ENCODE data around the gene TRPV4. TPM values are rescaled to one million over a fixed set of nuclear protein-coding genes. Genes with fewer than 3 reads are reported as not detected.

TRPV4 gene
- total and polyA plus RNA-seq, 7 donors = 0.03 to 0.11 (median 0.07) TPM; not detected in 1

DNA sequence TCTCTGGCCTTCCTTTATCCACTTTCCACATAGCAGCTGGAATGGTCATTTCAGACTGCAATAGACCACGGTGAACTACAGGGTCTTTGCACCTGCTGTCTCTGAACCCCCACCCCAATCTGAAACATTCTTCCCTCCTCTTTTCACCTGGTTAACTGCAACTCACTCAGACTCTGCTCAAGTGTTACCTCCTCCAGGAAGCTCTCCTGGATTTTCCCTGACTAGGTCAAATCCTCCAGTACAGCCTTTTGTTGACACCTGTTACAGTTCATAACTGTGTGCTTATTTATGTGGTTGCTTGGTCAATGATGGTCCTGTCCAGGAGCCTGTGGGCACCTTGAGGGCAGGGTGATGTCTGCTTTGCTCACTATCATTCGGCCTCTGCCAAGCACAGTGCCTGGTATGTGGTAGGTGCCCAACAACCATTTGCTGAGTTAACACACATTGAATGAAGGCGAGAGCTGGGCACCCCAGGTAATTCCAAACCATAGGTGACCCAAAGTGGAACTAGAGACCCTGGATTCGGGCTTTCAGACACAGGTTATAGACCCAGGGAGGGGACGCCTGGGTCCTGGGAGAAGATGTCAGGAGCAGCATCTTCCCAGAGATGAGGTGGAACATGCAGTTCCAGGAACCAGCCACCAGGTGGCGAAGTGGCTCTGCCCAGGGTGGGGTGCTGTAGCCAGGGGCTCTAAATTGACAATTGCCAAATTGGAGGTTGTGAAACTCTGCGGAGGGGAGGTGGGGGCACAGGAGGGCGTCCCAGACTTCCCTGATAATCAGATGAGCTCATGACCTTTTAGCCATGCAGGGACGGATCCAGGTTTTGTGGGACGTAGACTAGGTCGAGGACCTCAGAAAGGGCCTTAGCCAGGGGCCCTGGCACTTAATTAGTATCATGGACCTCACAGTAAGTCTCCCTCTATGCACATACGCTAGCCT lies 28.1 kb downstream of the TRPV4 start:
- peak; percentile 68 to 81 for DNase-seq
- H3K4me1 ChIP-seq = no peaks in the 10 kb centered on the region
- WGBS, 3 donors = 33 to 40% (median 34%) methylated on average over 12 of the region's 12 CpGs
- ATAC-seq = peak; percentile 83 to 94 (median 88)
- H3K4me3 ChIP-seq = no peak overlapping the region
- H3K27ac ChIP-seq = no peak overlapping the region
- intact Hi-C loops (cut with DNase I) = loop anchor here (1.0 to 2.0 kb wide), 3 partner anchors 40 to 75 kb away; partner anchors contain the start of gene GLTP (in 2 of the 2)
- H3K36me3 ChIP-seq (ENCODE audit: insufficient read depth in 1 of 2, low read depth in 1 of 2) = no peaks in the 10 kb centered on the region
- no peaks in the 10 kb centered on the region for H3K9me3 ChIP-seq
- H3K27me3 ChIP-seq (ENCODE audit: insufficient read depth in 3 of 3, low read length in 2 of 3) = no peaks in the 10 kb centered on the region
- TF ChIP-seq, protein P1, sequence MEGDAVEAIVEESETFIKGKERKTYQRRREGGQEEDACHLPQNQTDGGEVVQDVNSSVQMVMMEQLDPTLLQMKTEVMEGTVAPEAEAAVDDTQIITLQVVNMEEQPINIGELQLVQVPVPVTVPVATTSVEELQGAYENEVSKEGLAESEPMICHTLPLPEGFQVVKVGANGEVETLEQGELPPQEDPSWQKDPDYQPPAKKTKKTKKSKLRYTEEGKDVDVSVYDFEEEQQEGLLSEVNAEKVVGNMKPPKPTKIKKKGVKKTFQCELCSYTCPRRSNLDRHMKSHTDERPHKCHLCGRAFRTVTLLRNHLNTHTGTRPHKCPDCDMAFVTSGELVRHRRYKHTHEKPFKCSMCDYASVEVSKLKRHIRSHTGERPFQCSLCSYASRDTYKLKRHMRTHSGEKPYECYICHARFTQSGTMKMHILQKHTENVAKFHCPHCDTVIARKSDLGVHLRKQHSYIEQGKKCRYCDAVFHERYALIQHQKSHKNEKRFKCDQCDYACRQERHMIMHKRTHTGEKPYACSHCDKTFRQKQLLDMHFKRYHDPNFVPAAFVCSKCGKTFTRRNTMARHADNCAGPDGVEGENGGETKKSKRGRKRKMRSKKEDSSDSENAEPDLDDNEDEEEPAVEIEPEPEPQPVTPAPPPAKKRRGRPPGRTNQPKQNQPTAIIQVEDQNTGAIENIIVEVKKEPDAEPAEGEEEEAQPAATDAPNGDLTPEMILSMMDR (IDR thresholded peaks at IDR 0.05) = peak; percentile 98

GRCh38 chr12:109803678-109804077 lies 29.5 kb downstream of the TRPV4 start:
- intact Hi-C loops (cut with DNase I) = loop anchor here (1.0 to 2.0 kb wide), 2 partner anchors 41 to 77 kb away; partner anchors contain the start of gene GLTP (in 1 of the 2)
- TF ChIP-seq, protein P1 (IDR thresholded peaks at IDR 0.05) = no peak
- Histone ChIP-seq H3K9me3 (no peaks in the 10 kb centered on the region), H3K27me3 (ENCODE audit: insufficient read depth in 3 of 3, low read length in 2 of 3) (no peaks in the 10 kb centered on the region), H3K27ac (no peak overlapping the region), H3K36me3 (ENCODE audit: insufficient read depth in 1 of 2, low read depth in 1 of 2) (no peaks in the 10 kb centered on the region), H3K4me3 (no peak overlapping the region), H3K4me1 (no peaks in the 10 kb centered on the region)
- ATAC-seq (no peak), DNase-seq (no peak)
- 82 to 93% (median 93%) methylated on average over 3 of the region's 3 CpGs for WGBS, 3 donors

DNA sequence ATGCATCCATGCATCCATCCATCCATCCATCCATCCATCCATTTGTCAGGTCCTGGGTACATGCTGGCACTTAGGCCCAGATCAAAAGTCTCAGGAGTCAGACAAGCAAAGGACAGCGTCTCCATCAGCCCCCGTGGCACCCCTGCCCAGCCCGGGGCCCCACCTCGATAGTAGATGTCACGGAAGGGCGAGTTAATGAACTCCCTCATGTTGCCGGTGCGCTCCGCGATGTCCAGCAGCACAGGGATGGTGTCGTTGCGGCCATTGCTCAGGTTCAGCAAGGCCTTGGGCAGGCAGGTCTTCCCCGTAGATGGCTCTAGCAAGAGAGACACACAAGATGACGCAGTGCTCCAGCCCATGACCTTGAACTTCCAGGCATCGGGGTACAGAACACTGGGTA lies 30.4 kb downstream of the TRPV4 start:
- no peak for ATAC-seq
- H3K36me3 ChIP-seq (ENCODE audit: insufficient read depth in 1 of 2, low read depth in 1 of 2) = no peaks in the 10 kb centered on the region
- TF ChIP-seq, protein P1 (IDR thresholded peaks at IDR 0.05) = no peak
- intact Hi-C loops (cut with DNase I) = no loop called here
- 92 to 94% (median 92%) methylated on average over 15 of the region's 15 CpGs for WGBS, 3 donors
- no peak overlapping the region for H3K27ac ChIP-seq
- H3K4me1 ChIP-seq = no peaks in the 10 kb centered on the region
- H3K9me3 ChIP-seq = no peaks in the 10 kb centered on the region
- no peak for DNase-seq
- no peaks in the 10 kb centered on the region for H3K27me3 ChIP-seq (ENCODE audit: insufficient read depth in 3 of 3, low read length in 2 of 3)
- no peak overlapping the region for H3K4me3 ChIP-seq

GRCh38 chr12:109800536-109800935 lies 32.7 kb downstream of the TRPV4 start:
- no peak for ATAC-seq
- intact Hi-C loops (cut with DNase I) = no loop called here
- Histone ChIP-seq H3K4me1 (no peaks in the 10 kb centered on the region), H3K4me3 (no peak overlapping the region), H3K9me3 (no peaks in the 10 kb centered on the region), H3K36me3 (ENCODE audit: insufficient read depth in 1 of 2, low read depth in 1 of 2) (no peaks in the 10 kb centered on the region), H3K27me3 (ENCODE audit: insufficient read depth in 3 of 3, low read length in 2 of 3) (no peaks in the 10 kb centered on the region), H3K27ac (no peak overlapping the region)
- WGBS, 3 donors = 87 to 91% (median 90%) methylated on average over 13 of the region's 13 CpGs
- TF ChIP-seq, protein P1 (IDR thresholded peaks at IDR 0.05) = no peak
- no peak for DNase-seq
